Subcutaneous abdominal adipose tissue (tissue), 5 donors: Measurements from ENCODE around the gene SMG5.

Experiments
- H3K27ac ChIP-seq: one replicate; pipeline ENCODE4 v1.7.0; 2013; ENCODE audit warnings: low read depth, mild to moderate bottlenecking, inconsistent platforms, low read length, moderate library complexity
- H3K27me3 ChIP-seq, 5 donors: one replicate each; pipeline ENCODE4 v1.7.0; 2013; ENCODE audit warnings: low read length in 5 of 5, inconsistent platforms in 1 of 5; ENCODE audit not compliant: control insufficient read depth in 5 of 5, insufficient read depth in 4 of 5
- H3K36me3 ChIP-seq, 5 donors: one replicate each; pipeline ENCODE4 v1.7.0; 2013; ENCODE audit warnings: low read length in 5 of 5; ENCODE audit not compliant: control insufficient read depth in 5 of 5, insufficient read depth in 5 of 5
- H3K4me1 ChIP-seq, 5 donors: one replicate each; pipeline ENCODE4 v1.7.0; 2013; ENCODE audit warnings: low read length in 5 of 5, mild to moderate bottlenecking in 3 of 5, moderate library complexity in 1 of 5; ENCODE audit not compliant: control insufficient read depth in 5 of 5, insufficient read depth in 5 of 5
- H3K4me3 ChIP-seq, 5 donors: one replicate each; pipeline ENCODE4 v1.7.0; 2013; ENCODE audit warnings: low read length in 5 of 5, low read depth in 1 of 5
- H3K9ac ChIP-seq, 5 donors: one replicate each; pipeline ENCODE4 v1.7.0; 2013; ENCODE audit warnings: low read length in 5 of 5, mild to moderate bottlenecking in 4 of 5, moderate library complexity in 3 of 5
- H3K9me3 ChIP-seq, 5 donors: one replicate each; pipeline ENCODE4 v1.7.0; 2013; ENCODE audit warnings: low read length in 5 of 5; ENCODE audit not compliant: control insufficient read depth in 5 of 5
- donor health status: healthy.
- donor health status: healthy.
- donor health status: healthy.
- donor health status: healthy.
- donor health status: healthy.

SMG5 gene

DNA sequence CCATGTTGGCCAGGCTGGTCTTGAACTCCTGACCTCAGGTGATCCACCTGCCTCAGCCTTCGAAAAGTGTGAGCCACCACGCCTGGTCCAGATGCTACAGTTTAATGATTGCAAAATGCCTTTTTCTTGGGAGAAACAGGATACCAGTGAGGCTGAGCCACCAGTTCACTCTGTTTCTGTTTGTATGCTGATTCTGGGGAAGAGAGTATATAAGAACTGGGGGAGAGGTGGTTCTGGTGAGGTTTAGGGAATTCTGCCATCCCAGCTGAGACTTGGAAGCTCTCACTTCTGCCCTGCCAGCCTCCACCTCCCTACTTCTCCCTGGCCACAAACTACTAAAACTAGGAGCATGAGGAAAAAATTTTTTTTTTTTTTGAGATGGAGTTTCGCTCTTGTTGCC is 77.9 kb downstream of the SMG5 start:
- peaks cover 7 to 57% (median 40%) of the 10 kb centered on the region in 5 donors for H3K36me3 ChIP-seq
- peak overlapping the region; percentile 69 for H3K27ac ChIP-seq
- H3K9me3 ChIP-seq, result no peaks in the 10 kb centered on the region
- no peak overlapping the region for H3K4me3 ChIP-seq
- no peaks in the 10 kb centered on the region for H3K27me3 ChIP-seq
- H3K9ac ChIP-seq, result peak overlapping the region in 1 of 5 donors; percentile 41
- H3K4me1 ChIP-seq, result peaks cover 1 to 19% (median 12%) of the 10 kb centered on the region in 5 donors

DNA sequence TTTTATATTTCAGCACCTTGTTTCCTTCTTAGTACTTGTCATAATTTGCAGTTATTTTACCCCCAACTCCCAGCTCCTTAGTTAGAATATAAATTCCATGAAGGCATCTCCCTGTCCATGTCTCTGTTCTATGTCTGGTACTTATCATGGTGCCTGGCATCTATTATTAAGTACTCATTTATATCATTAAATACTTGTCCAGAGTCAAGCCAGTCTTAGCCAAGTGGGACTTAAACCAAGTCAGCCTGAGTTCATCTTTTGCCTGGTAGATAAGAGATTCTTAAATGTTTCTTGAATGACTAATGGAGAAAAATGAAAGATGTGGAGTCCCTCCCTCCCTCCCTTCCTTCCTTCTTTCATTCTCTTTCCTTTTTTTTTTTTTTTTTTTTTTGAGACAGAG is 79.3 kb downstream of the SMG5 start:
- H3K4me3 ChIP-seq, result no peak overlapping the region
- H3K4me1 ChIP-seq, result peaks cover 1 to 19% (median 12%) of the 10 kb centered on the region in 5 donors
- H3K9me3 ChIP-seq, result no peaks in the 10 kb centered on the region
- peak overlapping the region; percentile 18 for H3K27ac ChIP-seq
- no peak overlapping the region for H3K9ac ChIP-seq
- no peaks in the 10 kb centered on the region for H3K27me3 ChIP-seq
- peaks cover 0 to 48% (median 35%) of the 10 kb centered on the region in 5 donors for H3K36me3 ChIP-seq

DNA sequence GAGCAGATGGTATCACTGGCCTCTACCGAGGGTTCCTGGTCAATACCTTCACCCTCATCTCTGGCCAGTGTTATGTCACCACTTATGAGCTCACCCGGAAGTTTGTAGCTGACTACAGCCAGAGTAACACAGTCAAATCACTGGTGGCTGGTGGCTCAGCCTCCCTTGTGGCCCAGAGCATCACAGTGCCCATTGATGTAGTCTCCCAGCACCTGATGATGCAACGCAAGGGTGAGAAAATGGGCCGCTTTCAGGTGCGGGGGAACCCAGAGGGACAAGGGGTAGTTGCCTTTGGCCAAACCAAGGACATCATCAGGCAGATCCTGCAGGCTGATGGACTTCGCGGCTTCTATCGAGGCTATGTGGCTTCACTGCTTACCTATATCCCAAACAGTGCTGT is 82.6 kb downstream of the SMG5 start:
- no peak overlapping the region for H3K4me3 ChIP-seq
- H3K36me3 ChIP-seq, result peaks cover 0 to 35% (median 26%) of the 10 kb centered on the region in 5 donors

More for the DNA sequence above, 82.6 kb downstream of the SMG5 start:
- Histone ChIP-seq H3K9ac (no peak overlapping the region), H3K9me3 (no peaks in the 10 kb centered on the region), H3K27me3 (no peaks in the 10 kb centered on the region), H3K27ac (no peak overlapping the region), H3K4me1 (peaks cover 1 to 46% (median 20%) of the 10 kb centered on the region in 5 donors)
